T-helper 1 cell (primary cell): ENCODE measurements around the gene HSPA6.
A peak's percentile ranks its signal among the peaks of the same experiment; 100 is the strongest.
"Not testable (repeated sequence)": the region's sequence is repeated elsewhere in the genome, so short reads cannot be mapped to it uniquely, and the experiment has no call there.

ENCODE experiments used
- DNase-seq, 5 donors: peaks; one replicate each; pipeline ENCODE4 v3.0.0-alpha.2; 2012 to 2020
- total RNA-seq, 4 donors: gene quantifications; one replicate each; lab custom pipeline; 2026; lab: John Stamatoyannopoulos, UW

The HSPA6 gene
- 0.59 to 91.8 (median 55.5) reads per million in 4 donors for total RNA-seq

DNA sequence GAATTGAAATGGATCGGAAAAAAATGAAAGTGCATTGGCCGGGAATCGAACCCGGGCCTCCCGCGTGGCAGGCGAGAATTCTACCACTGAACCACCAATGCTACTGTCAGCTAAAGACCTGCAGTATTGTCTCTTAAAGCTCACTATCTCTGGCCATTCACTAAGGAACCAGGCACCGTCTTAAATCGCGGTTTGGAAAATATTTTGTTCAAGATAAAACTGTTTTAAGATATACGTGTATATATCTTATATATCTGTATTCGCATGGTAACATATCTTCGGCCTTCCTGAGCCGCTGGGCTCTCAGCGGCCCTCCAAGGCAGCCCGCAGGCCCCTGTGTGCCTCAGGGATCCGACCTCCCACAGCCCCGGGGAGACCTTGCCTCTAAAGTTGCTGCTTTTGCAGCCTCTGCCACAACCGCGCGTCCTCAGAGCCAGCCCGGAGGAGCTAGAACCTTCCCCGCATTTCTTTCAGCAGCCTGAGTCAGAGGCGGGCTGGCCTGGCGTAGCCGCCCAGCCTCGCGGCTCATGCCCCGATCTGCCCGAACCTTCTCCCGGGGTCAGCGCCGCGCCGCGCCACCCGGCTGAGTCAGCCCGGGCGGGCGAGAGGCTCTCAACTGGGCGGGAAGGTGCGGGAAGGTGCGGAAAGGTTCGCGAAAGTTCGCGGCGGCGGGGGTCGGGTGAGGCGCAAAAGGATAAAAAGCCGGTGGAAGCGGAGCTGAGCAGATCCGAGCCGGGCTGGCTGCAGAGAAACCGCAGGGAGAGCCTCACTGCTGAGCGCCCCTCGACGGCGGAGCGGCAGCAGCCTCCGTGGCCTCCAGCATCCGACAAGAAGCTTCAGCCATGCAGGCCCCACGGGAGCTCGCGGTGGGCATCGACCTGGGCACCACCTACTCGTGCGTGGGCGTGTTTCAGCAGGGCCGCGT lies at the start of gene HSPA6:
Gene HSPA6, plus strand, starts transcription at position 724 of the 925 bp plus-strand sequence. Its CDS starts 119 bp downstream, at position 843.
- DNase-seq = peak; percentile 19 to 83 (median 64)

GRCh38 chr1:161477711-161478110 lies 46.6 kb upstream of the HSPA6 start:
- DNase-seq = not testable (repeated sequence)

- DNase-seq = no peak
Measured at GRCh38 chr1:161478985-161479384, 45.4 kb upstream of the HSPA6 start.

- DNase-seq = no peak
Measured at GRCh38 chr1:161480381-161481035, 43.8 kb upstream of the HSPA6 start.

DNA sequence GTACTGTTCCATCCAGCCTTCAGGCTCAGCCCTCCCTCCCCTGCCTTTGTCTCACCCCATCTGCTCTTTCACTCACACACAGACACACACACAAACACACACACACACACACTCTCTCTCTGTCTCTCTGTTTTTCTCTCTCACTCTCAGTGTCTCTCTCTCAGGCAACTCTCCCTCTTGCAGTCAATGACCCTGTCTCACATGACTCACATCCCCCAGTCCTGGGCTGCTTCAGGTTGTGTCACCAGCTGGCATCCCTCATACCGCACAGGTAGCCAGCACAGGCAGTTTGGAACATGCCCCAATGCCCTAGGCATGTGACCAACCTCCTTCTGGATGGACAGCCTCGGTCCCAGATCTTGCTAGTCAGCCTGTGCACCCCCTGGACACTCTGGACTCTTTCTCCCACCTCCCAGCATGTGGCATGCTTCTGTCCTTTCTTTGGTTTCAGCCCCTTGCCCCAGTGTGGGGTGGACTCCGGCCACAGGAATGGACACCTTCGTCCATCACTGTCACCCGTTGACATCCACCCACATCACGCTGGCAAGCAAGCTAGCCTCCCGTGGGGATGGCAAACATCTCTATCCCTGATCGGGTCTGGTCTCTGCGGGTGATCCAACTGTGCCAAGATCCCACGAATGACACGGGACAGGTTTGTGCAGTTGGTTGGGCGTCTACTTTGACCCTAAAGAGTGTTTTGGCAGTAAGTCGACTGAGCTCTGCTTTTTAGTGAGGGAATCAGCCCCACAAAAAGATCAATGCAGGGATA lies 42.5 kb upstream of the HSPA6 start:
- no peak for DNase-seq

DNA sequence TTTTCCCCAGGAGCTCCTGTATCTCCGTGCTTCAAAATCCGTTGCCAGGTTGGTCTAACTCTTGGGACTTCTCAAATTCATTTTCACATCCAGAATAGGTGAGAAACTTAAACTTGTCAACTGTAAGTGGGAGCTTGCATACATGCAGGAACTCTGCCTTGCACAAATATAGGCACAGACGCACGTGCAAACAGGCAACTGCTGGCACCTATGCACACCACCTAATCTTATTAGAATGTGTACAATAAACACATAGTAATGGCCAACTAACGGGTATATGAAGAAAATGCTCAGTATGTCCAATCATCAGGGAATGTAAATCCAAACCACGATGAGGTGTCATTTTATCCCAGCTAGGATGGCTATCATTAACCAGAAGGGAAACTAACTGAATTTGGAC lies 41.7 kb upstream of the HSPA6 start:
- DNase-seq = no peak

DNA sequence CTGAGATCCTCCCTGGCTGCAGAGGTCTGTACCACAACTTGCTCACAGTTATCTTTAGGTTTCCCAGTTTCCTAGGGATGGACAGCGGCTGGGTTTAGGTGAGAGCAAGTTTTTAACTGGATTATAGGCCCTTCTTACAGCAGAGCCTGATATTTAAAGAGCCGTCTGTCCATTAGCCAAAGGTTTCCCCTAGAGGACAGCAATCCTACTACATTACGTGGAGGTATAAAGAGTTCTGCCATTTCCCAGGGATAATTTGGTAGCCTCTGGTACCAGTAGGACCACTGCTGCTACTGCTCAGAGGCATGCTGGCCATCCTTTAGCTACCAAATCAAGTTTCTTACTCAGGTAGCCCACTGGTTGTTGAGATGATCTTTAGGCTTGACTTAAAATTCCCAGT lies 41.0 kb upstream of the HSPA6 start:
- no peak for DNase-seq

- DNase-seq = no peak
Measured at GRCh38 chr1:161484613-161485012, 39.7 kb upstream of the HSPA6 start.

GRCh38 chr1:161486806-161487741 lies 37.3 kb upstream of the HSPA6 start:
- peak in 4 of 5 donors; percentile 23 to 63 (median 34) for DNase-seq

- DNase-seq = no peak
Measured at GRCh38 chr1:161491472-161491871, 32.9 kb upstream of the HSPA6 start.

DNA sequence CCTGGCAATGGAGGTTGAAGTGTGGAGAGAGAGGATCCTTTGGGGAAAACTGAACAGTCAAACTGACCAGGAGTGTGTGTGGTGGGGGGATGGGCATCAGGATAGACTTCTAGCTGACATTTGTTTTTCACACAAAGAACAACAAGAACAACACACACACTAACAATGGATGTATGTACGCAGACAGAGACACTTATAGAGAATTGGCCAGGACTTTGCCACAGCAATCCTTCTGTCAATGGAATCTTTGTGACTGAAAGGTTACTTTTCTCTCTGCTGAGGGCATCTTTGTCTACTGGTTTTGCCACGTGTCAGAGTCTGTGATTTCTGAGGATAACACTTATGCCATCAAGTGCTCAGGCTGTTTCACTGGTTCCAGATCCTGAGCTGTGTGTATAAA lies 31.5 kb upstream of the HSPA6 start:
- no peak for DNase-seq

- no peak for DNase-seq
Measured at GRCh38 chr1:161494091-161494735, 30.1 kb upstream of the HSPA6 start.

GRCh38 chr1:161495490-161495889 lies 28.9 kb upstream of the HSPA6 start:
- no peak for DNase-seq

DNA sequence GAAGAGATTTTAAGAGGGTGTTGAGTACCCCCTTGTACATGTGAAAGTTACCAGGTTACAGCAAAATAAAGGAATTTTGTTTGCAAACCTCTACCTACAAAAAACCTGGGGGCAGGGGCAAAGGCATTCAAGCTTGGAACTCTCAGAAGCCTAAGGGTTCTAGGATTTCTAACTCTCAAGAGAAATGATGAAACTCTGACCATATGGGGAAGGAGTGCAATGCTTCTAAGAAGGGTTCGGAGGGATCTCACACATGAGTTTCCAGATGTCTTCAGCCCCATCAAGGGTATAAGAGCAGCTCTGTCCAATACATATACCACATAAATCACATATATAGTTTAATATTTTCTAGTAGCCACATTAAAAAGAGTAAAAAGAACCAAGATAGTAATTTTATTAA lies 26.4 kb upstream of the HSPA6 start:
- no peak for DNase-seq

DNA sequence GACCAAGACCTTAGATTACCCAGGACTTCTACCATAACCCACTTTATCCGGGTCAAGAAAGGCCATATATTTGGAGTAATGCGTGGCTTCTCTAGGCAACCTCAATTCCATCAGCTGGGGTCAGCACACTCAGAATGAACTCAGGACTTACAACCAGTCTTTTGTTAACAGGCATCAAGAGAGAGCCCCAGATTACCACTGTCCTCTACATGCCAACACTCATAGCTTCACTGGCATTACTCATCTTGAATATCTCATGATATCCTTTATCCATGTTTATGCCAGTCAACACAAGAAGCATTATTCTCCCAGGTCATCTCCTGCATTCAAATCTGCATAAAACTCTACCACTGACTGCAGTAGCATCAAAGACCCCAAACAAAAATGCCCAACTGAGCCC lies 25.7 kb upstream of the HSPA6 start:
- DNase-seq = no peak

- no peak for DNase-seq
Measured at GRCh38 chr1:161499099-161500039, 25.0 kb upstream of the HSPA6 start.

DNA sequence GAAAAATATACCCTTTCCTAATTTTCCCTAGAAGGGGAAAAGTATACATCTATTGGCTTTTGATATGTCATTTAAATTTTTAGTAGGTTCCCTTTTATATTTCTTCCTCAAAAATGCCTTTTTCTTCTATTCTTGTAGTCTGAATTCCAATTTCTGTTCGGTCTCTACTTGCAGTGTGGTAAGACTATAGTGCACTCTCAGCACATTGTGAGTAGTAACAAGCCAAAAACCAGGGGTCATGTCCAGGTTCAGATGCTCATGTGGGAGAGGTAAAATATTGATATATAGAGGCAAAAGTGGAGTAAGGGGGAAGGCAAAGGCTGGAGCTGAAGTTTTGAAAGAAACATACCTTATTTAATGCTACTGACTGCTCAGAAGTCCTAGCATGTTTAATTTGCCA lies 23.1 kb upstream of the HSPA6 start:
- DNase-seq = no peak

DNA sequence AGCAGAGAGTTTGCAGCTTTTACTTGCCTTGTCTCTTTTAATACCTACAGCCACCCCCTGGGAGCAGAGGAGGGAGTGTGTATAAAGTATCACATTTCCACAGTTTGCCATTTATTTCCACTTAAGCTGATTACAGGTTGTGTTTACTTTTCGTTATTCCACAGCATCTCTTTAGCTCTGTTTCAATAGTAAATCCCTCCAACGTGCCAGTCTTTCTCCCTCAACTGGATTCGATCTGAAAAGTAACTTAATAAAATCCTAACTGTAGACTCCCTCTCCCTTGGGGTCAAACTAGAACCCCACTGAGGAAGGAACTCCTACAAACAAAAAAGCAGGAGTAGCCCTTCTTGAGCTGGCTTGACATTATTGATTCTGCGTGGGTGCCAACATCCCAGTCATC lies 22.2 kb upstream of the HSPA6 start:
- DNase-seq = no peak

DNA sequence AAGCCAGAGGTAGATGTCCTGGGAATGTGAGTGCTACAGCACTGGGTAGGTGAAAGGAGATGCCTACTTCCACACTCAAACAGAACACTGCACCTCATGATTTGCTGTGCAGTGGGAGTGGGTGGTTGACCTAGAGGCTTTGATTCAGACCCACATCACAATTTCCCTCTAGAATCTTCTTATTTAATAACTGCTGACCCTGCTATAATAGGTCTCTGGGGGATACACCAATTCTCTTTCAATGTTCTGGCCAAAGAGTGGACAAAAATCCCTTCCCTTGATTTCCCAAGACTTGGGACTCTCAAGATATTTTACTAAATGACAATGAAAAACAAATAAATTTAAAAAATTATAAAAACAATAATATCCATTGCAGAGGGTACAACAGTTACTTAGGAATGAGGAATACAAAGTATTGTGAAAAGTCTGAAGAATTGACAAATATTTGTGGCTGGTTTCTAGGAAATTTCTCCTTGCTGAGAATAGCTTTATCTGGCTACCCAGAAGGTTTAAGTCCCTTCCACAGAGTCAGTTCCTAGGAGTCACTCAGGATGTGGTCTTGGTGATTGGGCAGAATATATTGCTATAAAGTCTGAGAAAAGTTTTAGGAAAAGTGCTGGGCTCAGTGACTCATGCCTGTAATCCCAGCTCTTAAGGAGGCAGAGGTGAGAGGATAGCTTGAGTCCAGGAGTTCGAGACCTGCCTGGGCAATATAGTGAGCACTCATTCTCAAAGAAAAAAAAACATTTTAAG lies 21.5 kb upstream of the HSPA6 start:
- DNase-seq = no peak

DNA sequence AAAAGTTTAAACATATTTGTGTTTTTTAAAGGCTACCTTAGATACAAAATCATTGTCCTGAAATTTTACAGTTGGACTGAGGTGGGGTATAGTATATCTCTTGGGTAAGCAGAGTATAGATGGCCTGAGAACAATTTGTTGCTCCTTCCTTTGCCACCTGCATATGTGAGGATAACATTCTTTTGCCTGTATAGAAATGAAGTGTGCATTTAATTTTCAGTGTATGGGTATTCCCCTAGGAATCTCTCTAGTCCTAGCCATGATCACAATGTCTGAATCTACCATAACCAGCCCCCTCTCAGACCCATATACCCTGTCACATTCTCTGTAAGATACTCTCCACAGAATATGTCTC lies 21.0 kb upstream of the HSPA6 start:
- DNase-seq = no peak
